ENCODE measurements around the gene DNM1L. TPM values are rescaled to one million over a fixed set of nuclear protein-coding genes. Genes with fewer than 3 reads are reported as not detected.
"Not testable (repeated sequence)": the region's sequence is repeated elsewhere in the genome, so short reads cannot be mapped to it uniquely, and the experiment has no call there.

DNM1L gene
- total RNA-seq, 1 donor from 2014 or later: 90.7 TPM

DNA sequence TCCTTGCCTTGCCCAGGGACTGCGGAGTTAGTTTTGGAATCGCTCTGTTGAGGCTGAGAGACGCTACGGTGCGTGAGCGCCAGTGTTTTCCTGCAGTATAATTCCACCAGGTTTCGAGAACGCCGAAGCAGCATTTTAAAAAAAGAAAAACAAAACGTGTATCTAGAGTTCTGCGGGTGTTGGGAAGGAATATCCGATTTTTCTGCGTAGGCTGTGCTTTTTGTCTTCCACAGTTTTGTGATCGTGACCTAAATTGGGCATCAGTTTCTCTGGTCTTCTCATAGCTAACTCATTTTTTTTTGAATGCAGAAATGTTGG lies 778 bp downstream of the DNM1L start:
- intact Hi-C loops (cut with micrococcal nuclease): loop anchor here (1.0 to 5.0 kb wide), 8 partner anchors 23 to 1353 kb away; partner anchors contain the start of genes ALG10, AMN1, BICD1 and SINHCAF
- H3K27ac Mint-ChIP-seq: peak overlapping the region; percentile 86
- peaks cover 21% of the 10 kb centered on the region for H3K4me1 Mint-ChIP-seq

DNA sequence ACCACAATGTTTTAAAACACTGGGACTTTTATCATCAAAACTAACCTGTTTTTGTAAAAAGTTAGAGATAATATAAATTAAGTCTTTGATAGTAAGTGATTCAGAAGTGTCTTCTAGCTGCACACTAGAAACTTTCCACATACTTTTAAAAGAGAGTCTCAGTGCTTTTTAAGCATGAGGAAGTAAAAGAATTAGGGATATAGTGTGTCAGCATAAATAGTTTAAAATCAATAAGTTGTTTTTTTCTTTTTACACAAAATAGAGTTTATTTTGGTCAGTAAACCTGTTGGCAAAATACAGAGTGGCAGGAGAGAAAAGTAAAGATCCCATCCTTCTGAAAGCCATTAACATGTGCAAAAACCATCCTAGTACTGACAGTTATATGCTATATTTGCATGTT lies 1.7 kb downstream of the DNM1L start:
- intact Hi-C loops (cut with micrococcal nuclease): loop anchor here (5.0 kb wide), 1 partner anchor 1353 kb away; the partner anchor contains the start of gene SINHCAF
- H3K9me3 Mint-ChIP-seq: no peaks in the 10 kb centered on the region
- peak overlapping the region; percentile 88 for H3K4me3 Mint-ChIP-seq
- no peak overlapping the region for H3K27ac Mint-ChIP-seq
- peaks cover 21% of the 10 kb centered on the region for H3K4me1 Mint-ChIP-seq
- no peak for DNase-seq
- H3K27me3 Mint-ChIP-seq: no peaks in the 10 kb centered on the region
- peaks cover 11% of the 10 kb centered on the region for H3K36me3 Mint-ChIP-seq (ENCODE audit: low read depth)

More for the DNA sequence above, 778 bp downstream of the DNM1L start:
- no peaks in the 10 kb centered on the region for H3K27me3 Mint-ChIP-seq
- peaks cover 8% of the 10 kb centered on the region for H3K36me3 Mint-ChIP-seq (ENCODE audit: low read depth)
- no peak for DNase-seq
- H3K4me3 Mint-ChIP-seq: peak overlapping the region; percentile 88
- no peaks in the 10 kb centered on the region for H3K9me3 Mint-ChIP-seq

DNA sequence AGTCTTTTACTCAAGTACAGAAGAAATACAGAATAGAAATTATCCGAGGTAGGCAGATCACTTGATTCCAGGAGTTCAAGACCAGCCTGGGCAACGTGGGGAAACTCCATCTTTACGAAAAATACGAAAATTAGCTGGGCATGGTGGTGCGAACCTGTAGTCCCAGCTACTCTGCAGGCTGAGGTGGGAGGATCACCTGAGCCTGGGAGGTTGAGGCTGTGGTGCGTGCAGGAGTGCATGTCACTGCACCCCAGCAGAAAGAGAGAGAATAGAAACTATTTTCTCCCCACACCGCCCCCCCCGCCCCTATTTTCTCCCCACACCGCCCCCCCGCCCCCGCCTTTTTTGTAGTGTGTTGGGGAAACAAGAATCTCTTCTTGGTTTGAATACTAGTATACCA lies 2.2 kb downstream of the DNM1L start:
- Mint-ChIP-seq H3K27ac (no peak overlapping the region), H3K4me1 (peaks cover 22% of the 10 kb centered on the region), H3K27me3 (no peaks in the 10 kb centered on the region), H3K4me3 (peak overlapping the region; percentile 88), H3K36me3 (ENCODE audit: low read depth) (peaks cover 14% of the 10 kb centered on the region), H3K9me3 (no peaks in the 10 kb centered on the region)
- DNase-seq: no peak
- intact Hi-C loops (cut with micrococcal nuclease): loop anchor here (5.0 kb wide), 1 partner anchor 1354 kb away; the partner anchor contains the start of gene SINHCAF

DNA sequence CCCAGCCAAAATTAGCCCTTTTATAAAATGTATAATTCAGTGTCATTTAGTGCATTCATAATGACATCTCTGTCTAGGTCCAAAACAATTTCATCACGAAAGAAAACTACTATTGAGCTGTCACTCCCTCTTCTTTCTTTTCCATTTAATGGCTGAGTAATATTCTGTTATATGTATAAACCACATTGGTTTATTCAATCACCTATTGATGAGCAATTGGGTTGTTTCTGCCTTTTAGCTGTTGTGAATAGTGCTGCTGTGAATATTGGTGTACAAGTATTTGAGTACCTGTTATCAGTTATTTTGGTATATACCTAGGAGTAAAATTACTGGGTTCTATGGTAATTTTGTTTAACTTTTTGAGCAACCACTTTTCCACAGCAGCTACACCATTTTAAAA lies 7.2 kb downstream of the DNM1L start:
- no peak for DNase-seq
- Mint-ChIP-seq H3K4me1 (peaks cover 21% of the 10 kb centered on the region), H3K9me3 (no peaks in the 10 kb centered on the region), H3K27me3 (no peaks in the 10 kb centered on the region), H3K36me3 (ENCODE audit: low read depth) (peaks cover 32% of the 10 kb centered on the region), H3K27ac (no peak overlapping the region), H3K4me3 (no peak overlapping the region)
- intact Hi-C loops (cut with micrococcal nuclease): no loop called here

DNA sequence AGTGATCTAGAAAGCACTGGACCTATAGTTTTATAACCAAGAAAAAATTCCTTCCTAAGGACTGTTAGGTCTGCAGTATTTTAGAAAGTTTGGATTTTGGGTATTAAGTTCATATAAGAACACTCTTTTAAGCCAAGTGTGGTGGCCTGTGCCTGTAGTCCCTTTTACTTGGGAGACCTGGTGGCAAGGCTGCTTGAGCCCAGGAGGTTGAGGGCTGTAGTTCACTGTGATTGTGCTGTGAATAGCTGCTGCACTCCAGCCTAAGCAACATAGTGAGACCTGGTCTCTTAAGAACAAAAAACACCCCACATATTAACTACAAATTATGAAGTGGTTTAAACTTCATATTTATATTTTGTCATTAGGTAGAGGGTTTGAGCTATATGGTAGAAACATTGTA lies 9.7 kb downstream of the DNM1L start:
- Mint-ChIP-seq H3K27me3 (no peaks in the 10 kb centered on the region), H3K4me1 (peaks cover 35% of the 10 kb centered on the region), H3K36me3 (ENCODE audit: low read depth) (peaks cover 31% of the 10 kb centered on the region), H3K9me3 (no peaks in the 10 kb centered on the region), H3K4me3 (no peak overlapping the region), H3K27ac (no peak overlapping the region)
- intact Hi-C loops (cut with micrococcal nuclease): no loop called here
- no peak for DNase-seq

DNA sequence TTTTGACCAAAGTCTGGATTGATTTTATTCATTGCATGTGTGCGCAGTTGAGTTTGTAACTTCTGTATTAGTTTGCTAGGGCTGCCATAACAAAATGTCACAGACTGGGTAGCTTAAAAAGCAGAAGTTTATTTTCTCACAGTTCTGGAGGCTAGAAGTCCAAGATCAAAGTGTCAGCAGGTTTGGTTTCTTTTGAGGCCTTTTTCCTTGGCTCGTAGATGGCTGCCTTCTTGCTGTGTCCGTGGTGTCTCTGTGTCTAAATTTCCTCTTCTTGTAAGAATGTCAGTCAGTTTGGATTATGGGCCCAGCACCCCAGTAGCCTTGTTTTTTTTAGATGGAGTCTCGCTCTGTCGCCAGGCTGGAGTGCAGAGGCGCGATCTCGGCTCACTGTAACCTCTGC lies 11.8 kb downstream of the DNM1L start:
- H3K4me3 Mint-ChIP-seq: no peak overlapping the region
- intact Hi-C loops (cut with micrococcal nuclease): no loop called here
- H3K27ac Mint-ChIP-seq: no peak overlapping the region
- H3K36me3 Mint-ChIP-seq (ENCODE audit: low read depth): peaks cover 42% of the 10 kb centered on the region
- peaks cover 35% of the 10 kb centered on the region for H3K4me1 Mint-ChIP-seq
- H3K27me3 Mint-ChIP-seq: no peaks in the 10 kb centered on the region
- DNase-seq: no peak
- H3K9me3 Mint-ChIP-seq: no peaks in the 10 kb centered on the region

DNA sequence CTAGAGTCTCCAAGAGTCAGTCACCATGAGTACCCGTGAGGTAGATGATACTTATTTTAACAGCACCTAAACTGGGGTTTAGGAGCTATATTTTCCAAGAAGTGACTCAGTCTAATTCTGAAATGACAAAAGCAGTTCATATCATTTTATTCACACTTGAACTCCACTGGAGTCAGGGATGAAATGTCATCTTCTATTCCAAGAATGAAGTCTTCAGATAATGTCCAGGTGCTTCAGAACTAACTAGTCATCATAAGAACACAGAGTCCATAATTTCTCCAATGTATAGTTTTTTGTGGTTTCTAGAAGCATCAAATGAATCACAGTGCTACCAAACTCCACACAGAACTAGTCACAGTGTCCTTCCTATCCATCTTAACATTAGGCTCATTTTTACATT lies 13.3 kb downstream of the DNM1L start:
- Mint-ChIP-seq H3K27ac (peak overlapping the region; percentile 66), H3K9me3 (no peaks in the 10 kb centered on the region), H3K27me3 (no peaks in the 10 kb centered on the region), H3K4me3 (no peak overlapping the region), H3K4me1 (peaks cover 32% of the 10 kb centered on the region), H3K36me3 (ENCODE audit: low read depth) (peaks cover 36% of the 10 kb centered on the region)
- DNase-seq: no peak
- intact Hi-C loops (cut with micrococcal nuclease): no loop called here

DNA sequence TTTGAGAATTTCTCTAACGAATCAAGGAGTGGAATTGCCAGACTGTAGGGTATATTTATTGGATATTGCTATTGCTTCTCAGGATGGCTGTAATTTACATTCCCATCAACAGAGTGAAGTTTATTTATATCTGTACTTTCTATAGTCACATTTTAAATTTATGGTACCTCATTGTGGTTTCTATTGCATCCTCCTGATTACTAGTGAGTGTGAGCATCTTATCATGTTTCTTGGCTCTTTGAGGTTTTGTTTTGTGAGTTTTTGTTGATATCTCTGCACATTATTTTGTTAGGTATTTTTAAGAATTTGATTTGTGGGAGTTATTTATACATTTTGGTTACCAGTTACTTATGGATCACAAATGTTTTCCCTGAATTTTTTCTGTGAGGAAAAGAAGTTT lies 13.9 kb downstream of the DNM1L start:
- peaks cover 38% of the 10 kb centered on the region for H3K36me3 Mint-ChIP-seq (ENCODE audit: low read depth)
- H3K4me1 Mint-ChIP-seq: peaks cover 34% of the 10 kb centered on the region
- no peak overlapping the region for H3K4me3 Mint-ChIP-seq
- no peak overlapping the region for H3K27ac Mint-ChIP-seq
- intact Hi-C loops (cut with micrococcal nuclease): no loop called here
- no peaks in the 10 kb centered on the region for H3K27me3 Mint-ChIP-seq
- H3K9me3 Mint-ChIP-seq: no peaks in the 10 kb centered on the region
- no peak for DNase-seq

DNA sequence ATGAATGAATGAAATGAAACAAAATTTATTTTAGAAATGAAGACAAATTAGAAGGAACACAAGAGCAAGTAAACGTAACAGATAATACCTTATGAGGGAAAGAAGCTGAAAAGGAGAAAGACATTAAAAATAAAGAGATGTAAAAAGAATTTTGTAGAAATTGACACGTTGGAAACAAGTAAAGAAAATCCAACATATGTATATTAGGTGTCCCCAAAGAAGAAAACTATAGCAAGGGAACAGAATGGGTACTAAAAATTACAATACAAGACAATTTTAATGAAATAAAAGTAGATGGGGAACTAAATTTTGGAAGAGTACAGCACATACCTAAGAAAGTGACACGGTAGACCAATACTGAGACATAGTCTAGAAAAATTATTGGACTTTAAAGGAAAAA lies 16.7 kb downstream of the DNM1L start:
- Mint-ChIP-seq H3K4me3 (no peak overlapping the region), H3K36me3 (ENCODE audit: low read depth) (peaks cover 29% of the 10 kb centered on the region), H3K4me1 (peaks cover 27% of the 10 kb centered on the region), H3K9me3 (no peaks in the 10 kb centered on the region), H3K27ac (no peak overlapping the region), H3K27me3 (no peaks in the 10 kb centered on the region)
- no peak for DNase-seq
- intact Hi-C loops (cut with micrococcal nuclease): no loop called here

DNA sequence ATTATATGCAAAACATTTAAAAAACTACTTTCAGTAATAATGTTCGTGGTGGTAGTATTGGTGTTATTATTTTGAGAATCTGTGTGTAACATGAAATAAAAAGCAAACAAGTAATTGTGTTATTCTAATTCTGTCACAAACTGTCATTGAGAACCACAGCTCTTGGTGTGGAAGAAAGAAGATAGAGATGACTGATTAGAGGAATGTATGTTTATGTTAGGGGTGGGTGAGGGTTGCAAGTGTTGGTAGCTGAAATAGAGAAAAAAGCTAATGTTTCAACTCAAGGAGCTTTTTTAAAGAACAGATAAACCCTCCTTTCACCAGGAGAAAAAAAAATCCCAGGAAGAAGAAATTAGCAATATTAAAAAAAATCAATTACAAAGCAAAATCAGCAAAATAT lies 18.3 kb downstream of the DNM1L start:
- Mint-ChIP-seq H3K4me1 (peaks cover 19% of the 10 kb centered on the region), H3K27me3 (no peaks in the 10 kb centered on the region), H3K4me3 (no peak overlapping the region), H3K36me3 (ENCODE audit: low read depth) (peaks cover 31% of the 10 kb centered on the region), H3K27ac (no peak overlapping the region), H3K9me3 (no peaks in the 10 kb centered on the region)
- DNase-seq: no peak
- intact Hi-C loops (cut with micrococcal nuclease): no loop called here

DNA sequence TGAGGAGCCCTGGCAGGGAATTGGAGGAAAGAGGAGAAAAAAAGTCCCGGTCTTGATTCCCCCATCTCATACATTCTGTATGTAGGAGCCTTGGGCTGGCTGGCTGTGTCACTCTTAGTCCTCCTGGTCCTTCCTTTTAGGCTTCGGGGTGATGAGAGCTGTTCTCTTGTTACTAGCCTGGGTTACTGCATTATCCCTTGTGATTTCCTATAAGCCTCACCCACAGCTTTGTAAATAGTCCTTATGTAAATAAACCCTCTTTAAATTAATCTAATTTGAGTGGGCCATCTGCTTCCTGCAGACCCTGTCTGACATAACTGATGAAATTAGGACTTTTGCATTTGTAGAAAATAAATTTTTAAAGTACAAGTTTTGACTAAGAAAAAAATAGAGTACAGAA lies 19.2 kb downstream of the DNM1L start:
- Mint-ChIP-seq H3K9me3 (no peaks in the 10 kb centered on the region), H3K27me3 (no peaks in the 10 kb centered on the region), H3K4me3 (no peak overlapping the region), H3K36me3 (ENCODE audit: low read depth) (peaks cover 31% of the 10 kb centered on the region), H3K4me1 (peaks cover 17% of the 10 kb centered on the region), H3K27ac (no peak overlapping the region)
- intact Hi-C loops (cut with micrococcal nuclease): no loop called here
- no peak for DNase-seq

DNA sequence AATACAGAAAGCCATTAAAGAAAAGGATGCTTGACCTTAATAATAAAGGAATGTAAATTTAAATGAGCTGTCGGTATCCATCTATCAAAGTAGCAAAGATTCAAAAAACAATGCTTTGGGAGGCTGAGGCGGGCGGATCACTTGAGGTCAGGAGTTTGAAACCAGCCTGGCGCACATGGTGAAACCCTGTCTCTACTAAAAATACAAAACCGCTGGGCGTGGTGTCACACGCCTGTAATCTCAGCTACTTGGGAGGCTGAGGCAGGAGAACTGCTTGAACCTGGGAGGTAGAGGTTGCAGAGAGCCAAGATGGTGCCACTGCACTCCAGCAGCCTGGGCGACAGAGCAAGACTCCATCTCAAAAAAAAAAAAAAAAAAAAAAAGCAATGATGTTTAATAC lies 20.3 kb downstream of the DNM1L start:
- intact Hi-C loops (cut with micrococcal nuclease): not testable (repeated sequence)

DNA sequence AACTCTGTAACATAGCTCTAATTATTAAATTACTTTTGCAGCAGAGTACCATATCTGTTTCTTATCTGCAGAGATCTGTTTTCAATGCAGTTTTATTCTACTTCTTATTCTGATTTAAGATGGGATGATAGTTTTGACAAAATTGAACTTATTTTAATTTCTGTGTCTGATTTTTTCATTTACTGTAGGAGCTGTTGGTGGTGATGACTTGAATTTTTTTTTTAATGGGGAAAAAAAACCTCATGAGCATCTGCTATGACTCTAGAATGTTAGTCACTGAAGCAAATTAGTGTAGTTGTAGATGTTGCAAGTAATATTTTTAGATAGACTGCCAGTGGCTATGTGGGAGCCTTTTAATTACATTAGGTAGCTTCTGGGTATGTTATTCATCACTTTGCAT lies 23.4 kb downstream of the DNM1L start:
- Mint-ChIP-seq H3K4me3 (no peak overlapping the region), H3K27me3 (no peaks in the 10 kb centered on the region), H3K36me3 (ENCODE audit: low read depth) (peaks cover 11% of the 10 kb centered on the region), H3K9me3 (no peaks in the 10 kb centered on the region), H3K27ac (no peak overlapping the region), H3K4me1 (peaks cover 17% of the 10 kb centered on the region)
- DNase-seq: no peak
- intact Hi-C loops (cut with micrococcal nuclease): no loop called here

More for the DNA sequence above, 20.3 kb downstream of the DNM1L start:
- Mint-ChIP-seq H3K4me1 (peaks cover 11% of the 10 kb centered on the region), H3K36me3 (ENCODE audit: low read depth) (peaks cover 27% of the 10 kb centered on the region)
- not testable (repeated sequence) for DNase-seq, H3K9me3 Mint-ChIP-seq, H3K4me3 Mint-ChIP-seq, H3K27me3 Mint-ChIP-seq, H3K27ac Mint-ChIP-seq

DNA sequence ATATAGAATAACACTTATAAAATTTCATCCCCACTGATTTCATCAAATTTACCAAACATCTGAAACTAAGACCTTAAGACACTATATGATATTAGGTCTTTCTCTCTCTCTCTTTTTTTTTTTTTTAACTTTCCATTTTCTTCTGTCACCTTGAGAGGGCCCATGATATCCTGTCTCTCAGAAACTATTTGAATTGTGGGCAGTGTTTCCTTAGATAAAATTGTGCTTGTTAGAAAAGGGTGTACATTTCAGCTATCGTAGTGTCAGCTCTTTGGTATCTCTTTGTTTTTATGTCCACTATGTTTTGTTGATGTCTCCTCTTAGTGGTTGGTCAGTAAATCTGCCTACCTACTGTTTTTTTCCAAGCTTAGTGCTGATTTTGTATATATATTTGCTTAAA lies 23.8 kb downstream of the DNM1L start:
- Mint-ChIP-seq H3K36me3 (ENCODE audit: low read depth) (peaks cover 11% of the 10 kb centered on the region), H3K4me1 (peaks cover 18% of the 10 kb centered on the region), H3K27ac (no peak overlapping the region), H3K4me3 (no peak overlapping the region), H3K27me3 (no peaks in the 10 kb centered on the region), H3K9me3 (no peaks in the 10 kb centered on the region)
- DNase-seq: no peak
- intact Hi-C loops (cut with micrococcal nuclease): no loop called here

DNA sequence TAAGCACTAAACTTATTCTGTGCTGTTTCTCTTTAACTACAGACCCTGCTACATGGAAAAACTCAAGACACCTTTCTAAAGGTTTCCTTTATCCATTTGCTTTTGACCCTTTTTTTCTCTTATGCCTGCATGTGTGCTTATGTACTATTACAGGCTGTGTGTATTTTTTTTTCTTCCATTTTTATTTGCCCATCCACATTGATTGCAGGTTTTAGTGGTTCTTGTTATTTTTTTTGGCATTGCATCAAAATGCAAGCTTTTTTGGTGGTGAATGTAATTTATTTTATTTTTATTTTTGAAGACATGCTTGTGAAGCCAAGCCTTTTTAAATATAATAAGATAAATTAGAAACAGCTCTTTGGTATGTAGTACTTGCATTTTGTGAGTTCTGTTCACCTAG lies 26.7 kb downstream of the DNM1L start:
- H3K4me3 Mint-ChIP-seq: no peak overlapping the region
- no peaks in the 10 kb centered on the region for H3K27me3 Mint-ChIP-seq
- H3K36me3 Mint-ChIP-seq (ENCODE audit: low read depth): peaks cover 17% of the 10 kb centered on the region
- H3K9me3 Mint-ChIP-seq: no peaks in the 10 kb centered on the region
- peaks cover 18% of the 10 kb centered on the region for H3K4me1 Mint-ChIP-seq
- intact Hi-C loops (cut with micrococcal nuclease): no loop called here
- no peak overlapping the region for H3K27ac Mint-ChIP-seq
- no peak for DNase-seq

All from activated CD4-positive, alpha-beta T cell treated with anti-CD3 and anti-CD28 coated beads, Interleukin-2, amount 10 ng/mL, durations not matched to agents 24 days and 14 days (primary cell).